Neural cell (in vitro differentiated cells): Measurements from ENCODE around the gene HS3ST3A1. TPM values are rescaled to one million over a fixed set of nuclear protein-coding genes. Genes with fewer than 3 reads are reported as not detected.

Source experiments
- H2AFZ ChIP-seq: fragments of 200-600, 300-800 bp; sonication (generic), shearing (Covaris generic); 2 replicates; pipeline ENCODE4 v1.6.0; 2014; ENCODE audit warnings: low read depth, mild to moderate bottlenecking, antibody characterized with exemption, low read length, moderate library complexity
- H3F3A ChIP-seq: fragments of 200-600 bp; shearing (Covaris generic); 2 replicates; pipeline ENCODE4 v1.6.1; 2016; ENCODE audit warnings: mild to moderate bottlenecking, moderate library complexity, mixed read lengths, antibody characterized with exemption, low read length; ENCODE audit not compliant: insufficient read depth, poor library complexity, severe bottlenecking
- H3K27ac ChIP-seq: fragments of 200-600, 300-800 bp; sonication (generic), shearing (Covaris generic); 2 replicates; pipeline ENCODE4 v1.5.1; 2014; ENCODE audit warnings: mild to moderate bottlenecking, low read length, moderate library complexity
- H3K27me3 ChIP-seq: fragments of 300-800, 200-600 bp; sonication (generic), shearing (Covaris generic); 2 replicates; pipeline ENCODE4 v1.6.0; 2014; ENCODE audit warnings: mild to moderate bottlenecking, low read depth, low read length, moderate library complexity; ENCODE audit not compliant: insufficient read depth
- H3K36me3 ChIP-seq: fragments of 300-800, 200-600 bp; sonication (generic), shearing (Covaris generic); 2 replicates; pipeline ENCODE4 v1.5.1; 2014; ENCODE audit warnings: mild to moderate bottlenecking, antibody characterized with exemption, low read length, moderate library complexity; ENCODE audit not compliant: insufficient read depth
- H3K4me2 ChIP-seq: fragments of 300-800, 200-600 bp; sonication (generic), shearing (Covaris generic); 2 replicates; pipeline ENCODE4 v1.6.0; 2014; ENCODE audit warnings: mild to moderate bottlenecking, low read length
- H3K4me3 ChIP-seq: fragments of 300-800, 200-600 bp; sonication (generic), shearing (Covaris generic); 2 replicates; pipeline ENCODE4 v1.5.1; 2014; ENCODE audit warnings: mild to moderate bottlenecking, low read length, moderate library complexity
- H3K79me2 ChIP-seq: fragments of 200-600 bp; shearing (Covaris generic); replicated peaks from 2 replicates; pipeline ENCODE4 v1.6.0; 2014; ENCODE audit warnings: mild to moderate bottlenecking, low read length, moderate library complexity; ENCODE audit not compliant: insufficient read depth
- H3K9ac ChIP-seq: fragments of 300-800, 200-600 bp; sonication (generic), shearing (Covaris generic); 2 replicates; pipeline ENCODE4 v1.6.1; 2016; ENCODE audit warnings: mild to moderate bottlenecking, low read length, mixed read lengths
- H3K9me2 ChIP-seq: fragments of 200-600 bp; shearing (Covaris generic); 2 replicates; pipeline ENCODE4 v1.6.1; 2016; ENCODE audit warnings: mild to moderate bottlenecking, low read length, mixed read lengths; ENCODE audit not compliant: insufficient read depth
- H3K9me3 ChIP-seq: fragments of 200-600, 300-800 bp; sonication (generic), shearing (Covaris generic); 2 replicates; pipeline ENCODE4 v1.6.1; 2016; ENCODE audit warnings: mild to moderate bottlenecking, mixed run types, low read length, moderate library complexity, mixed read lengths
- H4K20me1 ChIP-seq: fragments of 200-600 bp; shearing (Covaris generic); 2 replicates; pipeline ENCODE4 v1.6.1; 2016; ENCODE audit warnings: mild to moderate bottlenecking, mixed run types; ENCODE audit not compliant: insufficient read depth
- EP300 ChIP-seq: fragments of 450-650 bp; conservative IDR thresholded peaks from 2 replicates; pipeline ENCODE4 v1.6.1; 2014; ENCODE audit warnings: antibody characterized with exemption, mild to moderate bottlenecking, moderate library complexity; ENCODE audit not compliant: poor library complexity, severe bottlenecking
- EZH2 ChIP-seq: fragments of 200-600, 300-800 bp; shearing (Covaris generic), sonication (generic); IDR thresholded peaks from 2 replicates; pipeline ENCODE4 v1.6.1; 2014; ENCODE audit warnings: antibody characterized with exemption, low read length, borderline replicate concordance, mild to moderate bottlenecking; ENCODE audit not compliant: insufficient read depth, poor library complexity, severe bottlenecking
- MXI1 ChIP-seq: fragments of 450-650 bp; conservative IDR thresholded peaks from 2 replicates; pipeline ENCODE4 v1.6.1; 2014; ENCODE audit warnings: antibody characterized with exemption, mild to moderate bottlenecking; ENCODE audit not compliant: poor library complexity, severe bottlenecking
- POLR2AphosphoS5 ChIP-seq: IDR thresholded peaks from 2 replicates; pipeline ENCODE4 v1.6.1; 2012
- RAD21 ChIP-seq: fragments of 450-650 bp; conservative IDR thresholded peaks from 2 replicates; pipeline ENCODE4 v1.6.1; 2014; ENCODE audit warnings: antibody characterized with exemption, mild to moderate bottlenecking, moderate library complexity
- SMC3 ChIP-seq: fragments of 450-650 bp; conservative IDR thresholded peaks from 2 replicates; pipeline ENCODE4 v1.6.1; 2014; ENCODE audit warnings: antibody characterized with exemption, mild to moderate bottlenecking, moderate library complexity; ENCODE audit not compliant: poor library complexity
- TAF1 ChIP-seq: IDR thresholded peaks from 2 replicates; pipeline ENCODE4 v1.6.1; 2012; ENCODE audit warnings: low read depth
- polyA plus RNA-seq: library from polyadenylated mRNA; depleted of rRNA; stranded (reverse); fragments of >200 nt; gene quantifications from 2 replicates; pipeline ENCODE4 v1.2.3, GENCODE V29; 2014
- TF ChIP-seq, protein P1 (sequence below): fragments of 450-650 bp; IDR thresholded peaks from 2 replicates; pipeline ENCODE4 v1.5.1; 2014; ENCODE audit warnings: antibody characterized with exemption, mild to moderate bottlenecking, moderate library complexity; ENCODE audit not compliant: poor library complexity, severe bottlenecking
- TF ChIP-seq, protein P2 (sequence below): IDR thresholded peaks from 2 replicates; pipeline ENCODE4 v1.6.1; 2012; ENCODE audit warnings: borderline replicate concordance

Gene HS3ST3A1
- polyA plus RNA-seq, 1 donor from 2014 or later: 0.56 TPM

DNA sequence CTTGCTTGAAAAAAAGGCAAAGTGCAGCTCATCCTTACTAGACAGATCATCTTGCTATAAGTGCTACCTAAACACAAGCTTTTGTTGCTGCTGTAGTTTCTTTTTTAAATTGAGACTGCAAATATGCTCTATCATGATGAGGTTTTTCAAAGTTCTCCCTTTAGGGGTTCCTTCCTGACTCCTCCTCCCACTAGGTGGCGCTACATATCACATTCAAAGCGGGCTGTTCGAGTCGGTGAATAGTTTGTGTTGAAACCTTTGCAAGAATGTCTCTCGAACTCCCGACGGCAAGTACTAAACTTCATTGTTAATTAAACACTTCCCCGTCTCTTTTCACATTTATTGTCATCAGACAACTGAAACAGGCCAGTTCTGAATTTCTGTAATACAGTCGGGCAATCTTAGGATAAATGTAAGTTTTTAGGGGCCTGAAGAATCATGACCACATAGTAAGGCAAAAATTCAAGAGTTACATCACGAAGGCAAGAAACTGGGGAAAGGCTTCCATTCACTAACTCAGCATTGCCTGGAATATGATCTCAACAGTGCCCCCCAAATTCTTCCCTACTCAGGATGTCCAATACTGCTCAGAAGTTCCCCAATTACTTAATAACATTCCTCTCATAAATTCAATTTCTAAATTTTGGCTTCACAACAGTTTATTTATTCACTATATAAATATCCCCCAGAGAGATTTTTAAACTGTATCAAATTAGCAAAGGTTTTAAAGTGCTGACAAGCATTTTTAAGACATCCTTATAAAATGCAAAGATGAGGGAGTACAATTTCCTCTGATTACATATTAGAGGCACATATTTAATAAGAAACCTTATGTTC is 6.7 kb downstream of the HS3ST3A1 start:
- H3K9me2 ChIP-seq: no peaks in the 10 kb centered on the region
- H3K36me3 ChIP-seq: no peaks in the 10 kb centered on the region
- no peak for TF ChIP-seq EZH2
- no peak for TF ChIP-seq MXI1
- TF ChIP-seq, protein P1, sequence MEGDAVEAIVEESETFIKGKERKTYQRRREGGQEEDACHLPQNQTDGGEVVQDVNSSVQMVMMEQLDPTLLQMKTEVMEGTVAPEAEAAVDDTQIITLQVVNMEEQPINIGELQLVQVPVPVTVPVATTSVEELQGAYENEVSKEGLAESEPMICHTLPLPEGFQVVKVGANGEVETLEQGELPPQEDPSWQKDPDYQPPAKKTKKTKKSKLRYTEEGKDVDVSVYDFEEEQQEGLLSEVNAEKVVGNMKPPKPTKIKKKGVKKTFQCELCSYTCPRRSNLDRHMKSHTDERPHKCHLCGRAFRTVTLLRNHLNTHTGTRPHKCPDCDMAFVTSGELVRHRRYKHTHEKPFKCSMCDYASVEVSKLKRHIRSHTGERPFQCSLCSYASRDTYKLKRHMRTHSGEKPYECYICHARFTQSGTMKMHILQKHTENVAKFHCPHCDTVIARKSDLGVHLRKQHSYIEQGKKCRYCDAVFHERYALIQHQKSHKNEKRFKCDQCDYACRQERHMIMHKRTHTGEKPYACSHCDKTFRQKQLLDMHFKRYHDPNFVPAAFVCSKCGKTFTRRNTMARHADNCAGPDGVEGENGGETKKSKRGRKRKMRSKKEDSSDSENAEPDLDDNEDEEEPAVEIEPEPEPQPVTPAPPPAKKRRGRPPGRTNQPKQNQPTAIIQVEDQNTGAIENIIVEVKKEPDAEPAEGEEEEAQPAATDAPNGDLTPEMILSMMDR: peak; percentile 85
- peak; percentile 86 for TF ChIP-seq RAD21
- TF ChIP-seq SMC3: peak; percentile 89
- no peak overlapping the region for H3K27ac ChIP-seq
- H3K9ac ChIP-seq: no peak overlapping the region
- no peaks in the 10 kb centered on the region for H4K20me1 ChIP-seq
- H3K4me3 ChIP-seq: no peak overlapping the region
- peaks cover 14% of the 10 kb centered on the region for H3K27me3 ChIP-seq
- no peak overlapping the region for H2AFZ ChIP-seq
- no peak overlapping the region for H3K4me2 ChIP-seq
- no peaks in the 10 kb centered on the region for H3K79me2 ChIP-seq
- no peaks in the 10 kb centered on the region for H3F3A ChIP-seq
- H3K9me3 ChIP-seq: no peaks in the 10 kb centered on the region

DNA sequence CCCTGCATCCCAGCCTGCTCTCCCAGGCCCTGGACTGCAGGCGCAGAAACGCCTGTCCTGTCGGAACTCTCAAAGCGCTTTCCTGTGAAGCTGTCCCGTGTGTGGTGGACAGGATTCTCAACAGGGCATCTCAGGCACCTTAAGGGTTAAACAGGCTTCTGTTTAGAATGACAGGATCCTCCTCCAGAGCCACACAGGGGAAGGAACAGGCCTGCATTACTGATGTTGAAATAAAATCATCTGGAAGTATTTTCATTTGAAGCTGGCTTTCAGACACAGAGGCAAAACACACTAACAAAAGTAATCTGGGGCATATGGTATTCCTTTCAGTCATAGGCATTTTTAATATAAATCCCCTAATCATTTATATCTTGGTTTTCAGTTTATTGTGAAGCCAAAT is 7.4 kb downstream of the HS3ST3A1 start:
- no peak for TF ChIP-seq SMC3
- TF ChIP-seq, protein P2, sequence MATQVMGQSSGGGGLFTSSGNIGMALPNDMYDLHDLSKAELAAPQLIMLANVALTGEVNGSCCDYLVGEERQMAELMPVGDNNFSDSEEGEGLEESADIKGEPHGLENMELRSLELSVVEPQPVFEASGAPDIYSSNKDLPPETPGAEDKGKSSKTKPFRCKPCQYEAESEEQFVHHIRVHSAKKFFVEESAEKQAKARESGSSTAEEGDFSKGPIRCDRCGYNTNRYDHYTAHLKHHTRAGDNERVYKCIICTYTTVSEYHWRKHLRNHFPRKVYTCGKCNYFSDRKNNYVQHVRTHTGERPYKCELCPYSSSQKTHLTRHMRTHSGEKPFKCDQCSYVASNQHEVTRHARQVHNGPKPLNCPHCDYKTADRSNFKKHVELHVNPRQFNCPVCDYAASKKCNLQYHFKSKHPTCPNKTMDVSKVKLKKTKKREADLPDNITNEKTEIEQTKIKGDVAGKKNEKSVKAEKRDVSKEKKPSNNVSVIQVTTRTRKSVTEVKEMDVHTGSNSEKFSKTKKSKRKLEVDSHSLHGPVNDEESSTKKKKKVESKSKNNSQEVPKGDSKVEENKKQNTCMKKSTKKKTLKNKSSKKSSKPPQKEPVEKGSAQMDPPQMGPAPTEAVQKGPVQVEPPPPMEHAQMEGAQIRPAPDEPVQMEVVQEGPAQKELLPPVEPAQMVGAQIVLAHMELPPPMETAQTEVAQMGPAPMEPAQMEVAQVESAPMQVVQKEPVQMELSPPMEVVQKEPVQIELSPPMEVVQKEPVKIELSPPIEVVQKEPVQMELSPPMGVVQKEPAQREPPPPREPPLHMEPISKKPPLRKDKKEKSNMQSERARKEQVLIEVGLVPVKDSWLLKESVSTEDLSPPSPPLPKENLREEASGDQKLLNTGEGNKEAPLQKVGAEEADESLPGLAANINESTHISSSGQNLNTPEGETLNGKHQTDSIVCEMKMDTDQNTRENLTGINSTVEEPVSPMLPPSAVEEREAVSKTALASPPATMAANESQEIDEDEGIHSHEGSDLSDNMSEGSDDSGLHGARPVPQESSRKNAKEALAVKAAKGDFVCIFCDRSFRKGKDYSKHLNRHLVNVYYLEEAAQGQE: no peak
- TF ChIP-seq MXI1: no peak
- TF ChIP-seq TAF1: no peak
- TF ChIP-seq RAD21: no peak
- TF ChIP-seq POLR2AphosphoS5: no peak
- TF ChIP-seq, protein P1: no peak
- TF ChIP-seq EP300: no peak
- TF ChIP-seq EZH2: no peak
- no peaks in the 10 kb centered on the region for H3K79me2 ChIP-seq
- no peak overlapping the region for H3K27ac ChIP-seq
- H3K4me3 ChIP-seq: no peak overlapping the region
- H4K20me1 ChIP-seq: no peaks in the 10 kb centered on the region
- H3F3A ChIP-seq: no peaks in the 10 kb centered on the region
- H2AFZ ChIP-seq: no peak overlapping the region
- peaks cover 9% of the 10 kb centered on the region for H3K27me3 ChIP-seq
- H3K36me3 ChIP-seq: no peaks in the 10 kb centered on the region
- no peaks in the 10 kb centered on the region for H3K9me2 ChIP-seq
- H3K4me2 ChIP-seq: no peak overlapping the region
- H3K9me3 ChIP-seq: no peaks in the 10 kb centered on the region
- no peak overlapping the region for H3K9ac ChIP-seq
